ENCODE results near the gene FBXW11.

GRCh38 chr5:172010278-172010677 lies 3.8 kb upstream of the FBXW11 start:
- TF ChIP-seq, protein P1, sequence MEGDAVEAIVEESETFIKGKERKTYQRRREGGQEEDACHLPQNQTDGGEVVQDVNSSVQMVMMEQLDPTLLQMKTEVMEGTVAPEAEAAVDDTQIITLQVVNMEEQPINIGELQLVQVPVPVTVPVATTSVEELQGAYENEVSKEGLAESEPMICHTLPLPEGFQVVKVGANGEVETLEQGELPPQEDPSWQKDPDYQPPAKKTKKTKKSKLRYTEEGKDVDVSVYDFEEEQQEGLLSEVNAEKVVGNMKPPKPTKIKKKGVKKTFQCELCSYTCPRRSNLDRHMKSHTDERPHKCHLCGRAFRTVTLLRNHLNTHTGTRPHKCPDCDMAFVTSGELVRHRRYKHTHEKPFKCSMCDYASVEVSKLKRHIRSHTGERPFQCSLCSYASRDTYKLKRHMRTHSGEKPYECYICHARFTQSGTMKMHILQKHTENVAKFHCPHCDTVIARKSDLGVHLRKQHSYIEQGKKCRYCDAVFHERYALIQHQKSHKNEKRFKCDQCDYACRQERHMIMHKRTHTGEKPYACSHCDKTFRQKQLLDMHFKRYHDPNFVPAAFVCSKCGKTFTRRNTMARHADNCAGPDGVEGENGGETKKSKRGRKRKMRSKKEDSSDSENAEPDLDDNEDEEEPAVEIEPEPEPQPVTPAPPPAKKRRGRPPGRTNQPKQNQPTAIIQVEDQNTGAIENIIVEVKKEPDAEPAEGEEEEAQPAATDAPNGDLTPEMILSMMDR (IDR thresholded peaks at IDR 0.05): no peak
- no peak for TF ChIP-seq POLR2A (IDR thresholded peaks at IDR 0.05)
